AG09319 (cell line): ENCODE measurements around the gene DDX24.

ENCODE experiments used
- DNase-seq: peaks from one replicate; pipeline ENCODE4 v3.0.0-alpha.2; 2010; ENCODE audit warnings: low read depth; ENCODE audit errors: extremely low read depth
- CTCF ChIP-seq: IDR thresholded peaks from 2 replicates; pipeline ENCODE4 v1.5.1; 2011; ENCODE audit warnings: low read depth, mild to moderate bottlenecking, inconsistent platforms, low read length, moderate library complexity

The DDX24 gene

GRCh38 chr14:94022532-94023411, 58.2 kb downstream of the DDX24 start:
- no peak for DNase-seq
- TF ChIP-seq CTCF: no peak

- DNase-seq: no peak
- TF ChIP-seq CTCF: no peak
These were observed 59.4 kb downstream of the DDX24 start for GRCh38 chr14:94021416-94022157.

- DNase-seq: no peak
- no peak for TF ChIP-seq CTCF
These were observed 60.0 kb downstream of the DDX24 start for GRCh38 chr14:94021001-94021400.

- DNase-seq: no peak
- no peak for TF ChIP-seq CTCF
These were observed 60.7 kb downstream of the DDX24 start for GRCh38 chr14:94020267-94020666.

GRCh38 chr14:94019329-94019728, 61.7 kb downstream of the DDX24 start:
- no peak for DNase-seq
- no peak for TF ChIP-seq CTCF

GRCh38 chr14:94018308-94018707, 62.7 kb downstream of the DDX24 start:
- no peak for TF ChIP-seq CTCF

GRCh38 chr14:94016446-94016976, 64.5 kb downstream of the DDX24 start:
- TF ChIP-seq CTCF: no peak

More at GRCh38 chr14:94018308-94018707, 62.7 kb downstream of the DDX24 start:
- no peak for DNase-seq

More at GRCh38 chr14:94016446-94016976, 64.5 kb downstream of the DDX24 start:
- no peak for DNase-seq
